ENCODE results near the gene WDFY4. TPM values are rescaled to one million over a fixed set of nuclear protein-coding genes. Genes with fewer than 3 reads are reported as not detected.

Gene WDFY4
- total and polyA plus RNA-seq, 2 of the 4 experiments (the other 2 are of a cell fraction) = not detected

DNA sequence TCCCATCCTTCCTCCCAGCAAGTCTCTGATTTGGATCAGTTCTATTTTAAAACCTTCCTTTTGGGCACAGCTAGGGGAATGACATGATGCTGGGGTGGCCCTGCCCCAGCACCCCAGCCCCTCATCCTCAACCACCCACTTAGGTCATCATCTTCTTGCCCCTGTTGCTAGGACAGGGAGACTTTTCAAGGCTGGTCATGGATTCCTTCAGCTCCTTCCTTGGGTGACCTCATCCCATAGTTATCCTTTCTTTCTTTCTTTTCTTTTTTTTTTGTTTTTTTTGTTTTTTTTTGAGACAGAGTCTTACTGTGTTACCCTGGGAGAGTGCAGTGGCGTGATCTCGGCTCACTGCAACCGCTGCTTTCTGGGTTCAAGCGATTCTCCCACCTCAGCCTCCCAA is 127.2 kb downstream of the WDFY4 start:
- H2BK120ac ChIP-seq (ENCODE audit: low read depth, low read length) = no peak overlapping the region
- no peak overlapping the region for H3K4me3 ChIP-seq (ENCODE audit: insufficient read depth, low read depth, low read length)
- ATAC-seq (ENCODE audit: low read depth) = no peak
- H4K8ac ChIP-seq (ENCODE audit: low read depth in 2 of 2, low read length in 2 of 2) = no peak overlapping the region
- no peak overlapping the region for H4K91ac ChIP-seq (ENCODE audit: insufficient read depth, low read depth, low read length)
- dilution Hi-C loops (cut with HindIII; ENCODE audit: low sequenced_read_pairs, unreplicated experiment) (no loop called here), in situ Hi-C loops (cut with MboI; ENCODE audit: low sequenced_read_pairs) (no loop called here), intact Hi-C loops (cut with micrococcal nuclease) (no loop called here)
- no peak overlapping the region for H3K14ac ChIP-seq (replicated peaks; ENCODE audit: low read depth, low read length)
- H2BK5ac ChIP-seq (ENCODE audit: low read depth, low read length, poor library complexity, severe bottlenecking) = no peak overlapping the region
- H3K9ac ChIP-seq (ENCODE audit: low read depth, low read length) = no peak overlapping the region
- H3K27me3 ChIP-seq (ENCODE audit: control insufficient read depth, insufficient read depth, low read length) = no peaks in the 10 kb centered on the region
- no peak overlapping the region for H3K23ac ChIP-seq (ENCODE audit: low read depth, low read length)
- no peak overlapping the region for H2AK9ac ChIP-seq (replicated peaks; ENCODE audit: low read depth, low read length, poor library complexity)
- no peak for TF ChIP-seq MAZ (IDR thresholded peaks at IDR 0.05; ENCODE audit: borderline replicate concordance, low read depth, low read length)
- no peak for TF ChIP-seq RAD21 (IDR thresholded peaks at IDR 0.05; ENCODE audit: low read length)
- no peak for TF ChIP-seq MXI1 (IDR thresholded peaks at IDR 0.05; ENCODE audit: borderline replicate concordance, low read depth, low read length)
- TF ChIP-seq CEBPB (IDR thresholded peaks at IDR 0.05; ENCODE audit: low read depth, low read length) = no peak
- no peak for TF ChIP-seq POLR2A (IDR thresholded peaks at IDR 0.05; ENCODE audit: low read depth, low read length)
- no peak for TF ChIP-seq NFE2L2 (IDR thresholded peaks at IDR 0.05; ENCODE audit: low read depth, low read length)
- TF ChIP-seq, protein P1, sequence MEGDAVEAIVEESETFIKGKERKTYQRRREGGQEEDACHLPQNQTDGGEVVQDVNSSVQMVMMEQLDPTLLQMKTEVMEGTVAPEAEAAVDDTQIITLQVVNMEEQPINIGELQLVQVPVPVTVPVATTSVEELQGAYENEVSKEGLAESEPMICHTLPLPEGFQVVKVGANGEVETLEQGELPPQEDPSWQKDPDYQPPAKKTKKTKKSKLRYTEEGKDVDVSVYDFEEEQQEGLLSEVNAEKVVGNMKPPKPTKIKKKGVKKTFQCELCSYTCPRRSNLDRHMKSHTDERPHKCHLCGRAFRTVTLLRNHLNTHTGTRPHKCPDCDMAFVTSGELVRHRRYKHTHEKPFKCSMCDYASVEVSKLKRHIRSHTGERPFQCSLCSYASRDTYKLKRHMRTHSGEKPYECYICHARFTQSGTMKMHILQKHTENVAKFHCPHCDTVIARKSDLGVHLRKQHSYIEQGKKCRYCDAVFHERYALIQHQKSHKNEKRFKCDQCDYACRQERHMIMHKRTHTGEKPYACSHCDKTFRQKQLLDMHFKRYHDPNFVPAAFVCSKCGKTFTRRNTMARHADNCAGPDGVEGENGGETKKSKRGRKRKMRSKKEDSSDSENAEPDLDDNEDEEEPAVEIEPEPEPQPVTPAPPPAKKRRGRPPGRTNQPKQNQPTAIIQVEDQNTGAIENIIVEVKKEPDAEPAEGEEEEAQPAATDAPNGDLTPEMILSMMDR (conservative IDR thresholded peaks at IDR 0.05; ENCODE audit: low read depth, low read length) = no peak
- TF ChIP-seq, protein P2, sequence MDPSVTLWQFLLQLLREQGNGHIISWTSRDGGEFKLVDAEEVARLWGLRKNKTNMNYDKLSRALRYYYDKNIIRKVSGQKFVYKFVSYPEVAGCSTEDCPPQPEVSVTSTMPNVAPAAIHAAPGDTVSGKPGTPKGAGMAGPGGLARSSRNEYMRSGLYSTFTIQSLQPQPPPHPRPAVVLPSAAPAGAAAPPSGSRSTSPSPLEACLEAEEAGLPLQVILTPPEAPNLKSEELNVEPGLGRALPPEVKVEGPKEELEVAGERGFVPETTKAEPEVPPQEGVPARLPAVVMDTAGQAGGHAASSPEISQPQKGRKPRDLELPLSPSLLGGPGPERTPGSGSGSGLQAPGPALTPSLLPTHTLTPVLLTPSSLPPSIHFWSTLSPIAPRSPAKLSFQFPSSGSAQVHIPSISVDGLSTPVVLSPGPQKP (IDR thresholded peaks at IDR 0.05; ENCODE audit: borderline replicate concordance, low read depth, low read length) = no peak
- no peak overlapping the region for H3K27ac ChIP-seq (ENCODE audit: insufficient read depth, low read length)
- H3K9me3 ChIP-seq (ENCODE audit: control insufficient read depth, insufficient read depth, low read length) = no peaks in the 10 kb centered on the region
- no peak overlapping the region for H2BK15ac ChIP-seq (ENCODE audit: low read depth, low read length)
- no peaks in the 10 kb centered on the region for H3K79me1 ChIP-seq (ENCODE audit: low read depth in 1 of 2, low read length in 2 of 2)
- DNase-seq = no peak
- H3K4me2 ChIP-seq (ENCODE audit: low read depth, low read length) = no peak overlapping the region
- H3K18ac ChIP-seq (ENCODE audit: low read depth, low read length) = no peak overlapping the region
- no peaks in the 10 kb centered on the region for H3K9me1 ChIP-seq (ENCODE audit: insufficient read depth, low read length)
- no peaks in the 10 kb centered on the region for H3K4me1 ChIP-seq (ENCODE audit: control insufficient read depth, insufficient read depth, low read length)
- ChIA-PET POLR2A (ENCODE audit: unreplicated experiment) (interaction anchor here (0.6 kb wide), 1 partner anchor 504 kb away, joined by 3 read pairs; no protein-coding TSS in a partner anchor), CTCF (no interaction called here)
- H2BK20ac ChIP-seq (ENCODE audit: low read depth, low read length) = no peak overlapping the region
- no peak overlapping the region for H4K5ac ChIP-seq (ENCODE audit: low read depth, low read length)
- no peak overlapping the region for H2AK5ac ChIP-seq (ENCODE audit: low read depth, low read length)
- BruUV-seq (replicated peaks) = no TSS peak
- H3K56ac ChIP-seq (ENCODE audit: extremely low read depth, insufficient read depth, low read length) = no peak overlapping the region
- no peaks in the 10 kb centered on the region for H3K36me3 ChIP-seq (ENCODE audit: control insufficient read depth, insufficient read depth, low read length)
- H3K4ac ChIP-seq (ENCODE audit: low read depth, low read length) = no peak overlapping the region
- H2AFZ ChIP-seq (replicated peaks; ENCODE audit: low read length, poor library complexity) = no peak overlapping the region
- H4K20me1 ChIP-seq (ENCODE audit: insufficient read depth, low read length) = no peaks in the 10 kb centered on the region
- no CpG with 5 or more reads among the region's 4 CpGs for WGBS, 2 experiments (ENCODE audit: extremely low coverage in 2 of 2, insufficient read length in 1 of 2)

All from IMR-90 (cell line).